H1 (cell line): ENCODE results near the gene FAM219A. TPM values are rescaled to one million over a fixed set of nuclear protein-coding genes. Genes with fewer than 3 reads are reported as not detected.
A peak's percentile ranks its signal among the peaks of the same experiment; 100 is the strongest.

Experiments used
- CTCF ChIA-PET: fragments of 300-600 bp; sonication (Branson Sonifier 250); formaldehyde crosslinking; loops from one replicate; lab custom pipeline; 2021; ENCODE audit not compliant: partially characterized antibody; lab: Charles Lee
- POLR2A ChIA-PET: fragments of 300-600 bp; sonication (Branson Sonifier 250); formaldehyde crosslinking; loops from one replicate; lab custom pipeline; 2021; ENCODE audit warnings: inconsistent platforms; ENCODE audit not compliant: partially characterized antibody; lab: Charles Lee
- DNase-seq, 2 experiments: peaks; one replicate each; pipeline versions ENCODE4 v3.0.0 to v3.0.0-alpha.2; 2010 to 2022; ENCODE audit warnings: low spot score in 2 of 2, low read depth in 1 of 2, mixed read lengths in 1 of 2
- FAIRE-seq: peaks from 2 replicates; lab custom pipeline; 2011; peaks lifted over from hg19 to GRCh38; lab: Jason Lieb, UNC
- H2AFZ ChIP-seq: 2 replicates; pipeline ENCODE4 v1.8.1; 2012; ENCODE audit warnings: low read length, inconsistent platforms
- H2AK5ac ChIP-seq: 2 replicates; pipeline ENCODE4 v1.6.1; 2013; ENCODE audit warnings: low read depth, low read length
- H2BK120ac ChIP-seq: replicated peaks from 2 replicates; pipeline ENCODE3; 2013; ENCODE audit warnings: low read depth, low read length, inconsistent platforms
- H2BK12ac ChIP-seq: 2 replicates; pipeline ENCODE4 v1.6.1; 2013; ENCODE audit warnings: low read depth, low read length
- H2BK15ac ChIP-seq: 2 replicates; pipeline ENCODE4 v1.6.1; 2013; ENCODE audit warnings: low read length
- H2BK20ac ChIP-seq: 2 replicates; pipeline ENCODE4 v1.6.1; 2013; ENCODE audit warnings: low read length
- H2BK5ac ChIP-seq: 2 replicates; pipeline ENCODE4 v1.6.1; 2013; ENCODE audit warnings: low read depth, low read length
- H3K14ac ChIP-seq: 2 replicates; pipeline ENCODE4 v1.6.1; 2013; ENCODE audit warnings: inconsistent platforms; ENCODE audit not compliant: insufficient read length
- H3K18ac ChIP-seq: 2 replicates; pipeline ENCODE4 v1.6.1; 2013; ENCODE audit warnings: low read length; ENCODE audit errors: extremely low read depth
- H3K23ac ChIP-seq: 2 replicates; pipeline ENCODE4 v1.6.1; 2013; ENCODE audit warnings: inconsistent platforms; ENCODE audit not compliant: insufficient read length
- H3K23me2 ChIP-seq: 2 replicates; pipeline ENCODE4 v1.6.1; 2013; ENCODE audit warnings: low read depth, low read length
- H3K27ac ChIP-seq: 2 replicates; pipeline ENCODE4 v1.6.1; 2011; ENCODE audit warnings: low read depth, low read length, inconsistent platforms
- H3K27me3 ChIP-seq, 4 experiments: replicated peaks in 1 of 4; 1 replicate in 1 of 4; 2 replicates in 3 of 4; pipeline versions ENCODE4 v1.6.1 to v1.8.1; 2011 to 2013; ENCODE audit warnings: low read length in 3 of 4, mild to moderate bottlenecking in 3 of 4, inconsistent platforms in 2 of 4, mixed read lengths in 2 of 4, moderate library complexity in 1 of 4; ENCODE audit not compliant: control insufficient read depth in 3 of 4, insufficient read depth in 3 of 4; ENCODE audit errors: extremely low read depth in 1 of 4
- H3K36me3 ChIP-seq, 4 experiments: 2 replicates each; pipeline versions ENCODE4 v1.6.1 to v1.8.1; 2011 to 2013; ENCODE audit warnings: mild to moderate bottlenecking in 4 of 4, low read length in 3 of 4, moderate library complexity in 2 of 4, control low read depth in 1 of 4, inconsistent platforms in 1 of 4; ENCODE audit not compliant: insufficient read depth in 4 of 4, control insufficient read depth in 2 of 4
- H3K4ac ChIP-seq: replicated peaks from 2 replicates; pipeline ENCODE3; 2013; ENCODE audit warnings: low read length, low read depth, mixed read lengths, inconsistent platforms; ENCODE audit not compliant: insufficient read length
- H3K4me1 ChIP-seq, 4 experiments: replicated peaks in 1 of 4; 1 replicate in 1 of 4; 2 replicates in 3 of 4; pipeline versions ENCODE4 v1.6.1 to v1.8.1; 2011 to 2013; ENCODE audit warnings: low read length in 3 of 4, inconsistent platforms in 2 of 4, mixed read lengths in 1 of 4; ENCODE audit not compliant: insufficient read depth in 4 of 4, control insufficient read depth in 3 of 4
- H3K4me2 ChIP-seq, 2 experiments: 2 replicates each; pipeline versions ENCODE4 v1.6.1 to v1.8.1; 2011 to 2013; ENCODE audit warnings: low read depth in 2 of 2, low read length in 2 of 2, control low read depth in 1 of 2, inconsistent platforms in 1 of 2, mild to moderate bottlenecking in 1 of 2; ENCODE audit not compliant: insufficient read depth in 1 of 2
- H3K4me3 ChIP-seq, 4 experiments: fragments of 200-600, 300-600 bp in 1 of 4; sonication (generic), shearing (Covaris generic), sonication (Bioruptor Twin) in 1 of 4; 2 replicates each; pipeline versions ENCODE4 v1.5.1 to v1.8.1; 2011 to 2016; ENCODE audit warnings: low read length in 4 of 4, low read depth in 3 of 4, control low read depth in 2 of 4, inconsistent platforms in 2 of 4, mild to moderate bottlenecking in 2 of 4, mixed read lengths in 1 of 4, moderate library complexity in 1 of 4; ENCODE audit not compliant: insufficient read depth in 2 of 4; ENCODE audit errors: extremely low read depth in 1 of 4
- H3K56ac ChIP-seq: replicated peaks from 2 replicates; pipeline ENCODE3; 2013; ENCODE audit warnings: low read depth, mild to moderate bottlenecking, mixed read lengths, low read length, inconsistent platforms; ENCODE audit not compliant: insufficient read length
- H3K79me1 ChIP-seq: 2 replicates; pipeline ENCODE4 v1.6.1; 2013; ENCODE audit warnings: low read depth, low read length, control low read depth
- H3K79me2 ChIP-seq, 2 experiments: 2 replicates each; pipeline versions ENCODE4 v1.6.1 to v1.8.1; 2012 to 2013; ENCODE audit warnings: low read length in 2 of 2, mild to moderate bottlenecking in 2 of 2, inconsistent platforms in 1 of 2; ENCODE audit not compliant: insufficient read depth in 2 of 2, control insufficient read depth in 1 of 2
- H3K9ac ChIP-seq, 4 experiments: replicated peaks in 1 of 4; 1 replicate in 1 of 4; 2 replicates in 3 of 4; pipeline versions ENCODE4 v1.6.1 to v1.8.1; 2011 to 2013; ENCODE audit warnings: low read depth in 3 of 4, low read length in 3 of 4, control low read depth in 2 of 4, mild to moderate bottlenecking in 2 of 4, moderate library complexity in 2 of 4, inconsistent platforms in 1 of 4; ENCODE audit errors: extremely low read depth in 1 of 4
- H3K9me3 ChIP-seq, 2 experiments: 2 replicates each; pipeline versions ENCODE4 v1.6.1 to v1.8.1; 2012 to 2013; ENCODE audit warnings: mild to moderate bottlenecking in 2 of 2, moderate library complexity in 2 of 2, control low read depth in 1 of 2, inconsistent platforms in 1 of 2, low read depth in 1 of 2, low read length in 1 of 2, mixed read lengths in 1 of 2; ENCODE audit not compliant: insufficient read depth in 2 of 2
- H4K20me1 ChIP-seq, 2 experiments: replicated peaks in 1 of 2; 2 replicates each; pipeline versions ENCODE3 to v1.8.1; 2011 to 2013; ENCODE audit warnings: inconsistent platforms in 2 of 2, low read length in 2 of 2, mild to moderate bottlenecking in 1 of 2; ENCODE audit not compliant: insufficient read depth in 2 of 2, control insufficient read depth in 1 of 2
- H4K5ac ChIP-seq: 2 replicates; pipeline ENCODE4 v1.6.1; 2013; ENCODE audit warnings: low read length, low read depth, mixed read lengths, inconsistent platforms; ENCODE audit not compliant: insufficient read length
- H4K8ac ChIP-seq: 2 replicates; pipeline ENCODE4 v1.8.0; 2013; ENCODE audit warnings: mild to moderate bottlenecking, moderate library complexity, low read length, inconsistent platforms; ENCODE audit not compliant: insufficient read depth; ENCODE audit errors: extremely low read depth
- H4K91ac ChIP-seq: replicated peaks from 2 replicates; pipeline ENCODE3; 2013; ENCODE audit warnings: low read length, mixed read lengths, inconsistent platforms; ENCODE audit not compliant: insufficient read length
- GABPA ChIP-seq: IDR thresholded peaks from 2 replicates; pipeline ENCODE4 v1.6.1; 2011; ENCODE audit warnings: mild to moderate bottlenecking, low read length, moderate library complexity, borderline replicate concordance; ENCODE audit not compliant: insufficient read depth
- HDAC6 ChIP-seq: IDR thresholded peaks from one replicate; pipeline ENCODE4 v1.7.1; 2012; ENCODE audit warnings: low read depth, mild to moderate bottlenecking, inconsistent platforms, low read length, moderate library complexity
- NRF1 ChIP-seq: IDR thresholded peaks from 2 replicates; pipeline ENCODE4 v1.6.1; 2011; ENCODE audit warnings: mild to moderate bottlenecking, low read depth, low read length, improper control_type of control experiment
- RNF2 ChIP-seq: fragments of 200-900, 300-1000 bp; sonication (generic); IDR thresholded peaks from 2 replicates; pipeline ENCODE4 v1.7.1; 2016; ENCODE audit warnings: borderline replicate concordance, low read depth, mild to moderate bottlenecking, antibody characterized with exemption, low read length; ENCODE audit not compliant: poor library complexity, severe bottlenecking; ENCODE audit errors: missing control alignments
- SIRT6 ChIP-seq: IDR thresholded peaks from one replicate; pipeline ENCODE4 v1.7.1; 2012; ENCODE audit warnings: low read length, inconsistent platforms
- SP2 ChIP-seq: IDR thresholded peaks from 2 replicates; pipeline ENCODE4 v1.6.1; 2012; ENCODE audit warnings: mild to moderate bottlenecking, low read length, inconsistent platforms
- TAF7 ChIP-seq: optimal IDR thresholded peaks from 2 replicates; pipeline ENCODE3; 2011; ENCODE audit warnings: low read depth, mild to moderate bottlenecking, inconsistent platforms, low read length, moderate library complexity, borderline replicate concordance
- TBP ChIP-seq: IDR thresholded peaks from 2 replicates; pipeline ENCODE4 v1.6.1; 2011; ENCODE audit warnings: low read depth, low read length, improper control_type of control experiment
- WGBS, 2 experiments: shearing (Covaris generic) in 1 of 2; methylation state at CpG; one replicate each; pipeline versions ENCODE4 v1.1.6 to v1.1.7; 2013 to 2015; ENCODE audit warnings: low lambda C conversion rate in 2 of 2, mixed read lengths in 2 of 2, inconsistent platforms in 1 of 2, low coverage in 1 of 2, missing lambda C conversion rate in 1 of 2; ENCODE audit not compliant: insufficient replicate concordance in 2 of 2, insufficient coverage in 1 of 2, insufficient read length in 1 of 2; ENCODE audit errors: extremely low coverage in 1 of 2, missing lambda C conversion rate in 1 of 2; 5-methylcytosine and 5-hydroxymethylcytosine counted together
- polyA plus RNA-seq, 7 experiments: library from polyadenylated mRNA; depleted of rRNA in 3 of 7; stranded (reverse) in 5 of 7; unstranded in 2 of 7; fragments of >200 nt in 5 of 7; fragments of 200-250 nt in 2 of 7; gene quantifications; 1 replicate in 5 of 7; 2 replicates in 1 of 7; 4 replicates in 1 of 7; pipeline versions ENCODE4 v1.2.1 to v1.2.3, GENCODE V29; 2011 to 2013; ENCODE audit warnings: missing spikeins in 2 of 7, mixed read lengths in 2 of 7
- total RNA-seq: library from RNA; stranded (reverse); fragmentation: NEBNext Ultra II Directional; extraction: Animal tissue kit (Norgen Biotek cat#: 25700); gene quantifications from 2 replicates; pipeline ENCODE4 v1.2.1, GENCODE V29; 2021
- TF ChIP-seq, protein P1 (sequence below): IDR thresholded peaks from 2 replicates; pipeline ENCODE4 v1.6.1; 2012; ENCODE audit warnings: inconsistent platforms
- TF ChIP-seq, protein P2 (sequence below): IDR thresholded peaks from 2 replicates; pipeline ENCODE4 v1.6.1; 2011; ENCODE audit warnings: low read length, improper control_type of control experiment

The FAM219A gene
- total and polyA plus RNA-seq, 2 of the 8 experiments (the other 6 are each of a cell fraction or from before 2014, with no cell fraction given): 7.7 to 10.4 TPM

DNA sequence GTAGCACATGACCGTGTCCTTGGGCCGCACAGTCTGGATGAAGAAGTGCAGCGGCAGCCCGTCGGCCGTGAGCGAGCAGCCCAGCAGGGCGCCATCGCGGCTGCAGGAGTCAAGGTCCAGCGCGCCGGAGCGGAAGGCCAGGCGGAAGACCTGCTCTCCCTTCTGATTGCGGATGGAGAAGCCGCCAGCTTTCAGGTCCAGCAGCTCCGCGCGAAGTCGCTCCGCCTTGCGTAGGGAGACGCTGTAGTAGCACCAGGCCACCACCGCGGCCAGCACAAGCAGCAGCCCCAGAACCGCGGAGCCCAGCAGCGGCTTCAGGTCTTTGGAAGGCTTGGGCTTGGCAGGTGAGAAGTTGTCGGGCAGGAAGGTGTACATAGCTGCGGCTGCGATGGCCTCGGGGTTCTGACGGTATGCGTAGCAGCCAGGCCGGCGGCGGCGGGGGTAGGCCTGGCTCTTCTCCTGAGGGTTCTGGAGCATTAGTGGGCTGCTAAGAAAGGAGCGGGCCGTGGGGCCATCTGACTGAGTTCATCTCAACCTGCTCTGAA, 85.8 kb downstream of the FAM219A start:
- Histone ChIP-seq H3K27me3 (peaks cover 0 to 6% (median 3%) of the 10 kb centered on the region in 4 experiments; a peak in 3 of 7 replicates), H4K20me1 (peaks cover 0 to 4% of the 10 kb centered on the region in 2 experiments), H3K4ac (no peak overlapping the region), H3K9me3 (peaks cover 0 to 6% of the 10 kb centered on the region in 2 experiments; a peak in 2 of 4 replicates), H2AK5ac (no peak overlapping the region), H2BK5ac (no peak overlapping the region), H3K9ac (no peak overlapping the region), H3K4me3 (no peak overlapping the region), H4K5ac (no peak overlapping the region), H3K36me3 (peaks cover 0 to 9% (median 0%) of the 10 kb centered on the region in 4 experiments; a peak in 1 of 8 replicates), H3K56ac (no peak overlapping the region), H2BK20ac (no peak overlapping the region), H2BK12ac (no peak overlapping the region), H2BK15ac (no peak overlapping the region), H3K79me2 (no peaks in the 10 kb centered on the region), H3K27ac (no peak overlapping the region), H2AFZ (no peak overlapping the region), H3K14ac (no peak overlapping the region), H3K4me2 (no peak overlapping the region), H2BK120ac (no peak overlapping the region), H4K91ac (no peak overlapping the region), H3K23ac (no peak overlapping the region), H3K23me2 (peaks cover 13% of the 10 kb centered on the region), H4K8ac (peak overlapping the region; percentile 80), H3K79me1 (no peaks in the 10 kb centered on the region; the same call in 1 of the 2 replicates), H3K18ac (no peak overlapping the region), H3K4me1 (peaks cover 3 to 4% (median 3%) of the 10 kb centered on the region in 4 experiments; a peak in 6 of 7 replicates)
- CTCF ChIA-PET: interaction anchor here (0.7 to 19.4 kb wide), 7 partner anchors 10 to 119 kb away, joined by 3 to 350 read pairs (median 6); no protein-coding TSS in a partner anchor
- POLR2A ChIA-PET: interaction anchor here (0.6 to 3.4 kb wide), 4 partner anchors 9 to 129 kb away, joined by 3 to 18 read pairs (median 3); no protein-coding TSS in a partner anchor
- peak in 1 of 2 experiments; percentile 50 for DNase-seq
- no peak for FAIRE-seq
- 94% methylated on average over 33 of the region's 41 CpGs; no CpG with 5 or more reads in 1 of the 2 experiments for WGBS, 2 experiments
- TF ChIP-seq HDAC6: no peak
- TF ChIP-seq NRF1: no peak
- no peak for TF ChIP-seq TBP
- TF ChIP-seq TAF7: no peak
- TF ChIP-seq, protein P1, sequence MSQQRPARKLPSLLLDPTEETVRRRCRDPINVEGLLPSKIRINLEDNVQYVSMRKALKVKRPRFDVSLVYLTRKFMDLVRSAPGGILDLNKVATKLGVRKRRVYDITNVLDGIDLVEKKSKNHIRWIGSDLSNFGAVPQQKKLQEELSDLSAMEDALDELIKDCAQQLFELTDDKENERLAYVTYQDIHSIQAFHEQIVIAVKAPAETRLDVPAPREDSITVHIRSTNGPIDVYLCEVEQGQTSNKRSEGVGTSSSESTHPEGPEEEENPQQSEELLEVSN: no peak
- TF ChIP-seq, protein P2, sequence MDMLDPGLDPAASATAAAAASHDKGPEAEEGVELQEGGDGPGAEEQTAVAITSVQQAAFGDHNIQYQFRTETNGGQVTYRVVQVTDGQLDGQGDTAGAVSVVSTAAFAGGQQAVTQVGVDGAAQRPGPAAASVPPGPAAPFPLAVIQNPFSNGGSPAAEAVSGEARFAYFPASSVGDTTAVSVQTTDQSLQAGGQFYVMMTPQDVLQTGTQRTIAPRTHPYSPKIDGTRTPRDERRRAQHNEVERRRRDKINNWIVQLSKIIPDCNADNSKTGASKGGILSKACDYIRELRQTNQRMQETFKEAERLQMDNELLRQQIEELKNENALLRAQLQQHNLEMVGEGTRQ: no peak
- no peak for TF ChIP-seq SP2
- TF ChIP-seq RNF2: no peak
- TF ChIP-seq GABPA: no peak
- TF ChIP-seq SIRT6: no peak
